HepG2 (cell line): Measurements from ENCODE around the gene PDLIM5. TPM values are rescaled to one million over a fixed set of nuclear protein-coding genes. Genes with fewer than 3 reads are reported as not detected.
A peak's percentile ranks its signal among the peaks of the same experiment; 100 is the strongest.

Experiments used
- ATAC-seq: fragments of 200-7000 bp; cut with Tn5 transposase; 3 replicates; pipeline ENCODE4 v1.9.1; 2020; ENCODE audit warnings: mild to moderate bottlenecking, moderate library complexity
- BruUV-seq: library from RNA; stranded (reverse); fragments of 400-500 nt; replicated peaks from 2 replicates; lab custom pipeline; 2021; lab: Mats Ljungman, UMichigan
- CTCF ChIA-PET: fragments of 300-600 bp; formaldehyde crosslinking; extraction: SDS; loops from one replicate; lab custom pipeline; 2021; ENCODE audit warnings: low total read pairs, inconsistent platforms, low intra/inter-chr PET ratio; lab: Yijun Ruan, JAX
- POLR2A ChIA-PET: fragments of 350-600 bp; sonication (Branson Sonifier 250); formaldehyde crosslinking; loops from one replicate; lab custom pipeline; 2020; ENCODE audit warnings: antibody characterized with exemption, inconsistent platforms; lab: Yijun Ruan, JAX
- DNase-seq: peaks from one replicate; pipeline ENCODE4 v3.0.0-alpha.2; 2015; ENCODE audit warnings: low spot score
- FAIRE-seq: peaks from 3 replicates; lab custom pipeline; 2011; peaks lifted over from hg19 to GRCh38; lab: Jason Lieb, UNC
- H2AFZ ChIP-seq: one replicate; pipeline ENCODE4 v1.6.1; 2011; ENCODE audit warnings: low read length, inconsistent platforms
- H3K27ac ChIP-seq: fragments of 300-600 bp; 3 replicates; pipeline ENCODE4 v1.8.0; 2011; ENCODE audit warnings: mixed run types, mild to moderate bottlenecking, mixed read lengths, low read length, inconsistent platforms; ENCODE audit not compliant: insufficient read depth; ENCODE audit errors: extremely low read length
- H3K27me3 ChIP-seq, 2 experiments: fragments of 200-600 bp in 1 of 2; 2 replicates in 1 of 2; 3 replicates in 1 of 2; pipeline versions ENCODE4 v1.6.0 to v1.8.0; 2011; ENCODE audit warnings: low read length in 2 of 2, mild to moderate bottlenecking in 2 of 2, moderate library complexity in 2 of 2, inconsistent platforms in 1 of 2; ENCODE audit not compliant: insufficient read depth in 2 of 2, control insufficient read depth in 1 of 2
- H3K36me3 ChIP-seq, 2 experiments: fragments of 200-600 bp in 1 of 2; replicated peaks in 1 of 2; 2 replicates in 1 of 2; 3 replicates in 1 of 2; pipeline versions ENCODE4 v1.5.1 to v1.8.0; 2011; ENCODE audit warnings: low read length in 2 of 2, inconsistent platforms in 1 of 2; ENCODE audit not compliant: insufficient read depth in 2 of 2, control insufficient read depth in 1 of 2
- H3K4me1 ChIP-seq: 2 replicates; pipeline ENCODE4 v1.5.1; 2012; ENCODE audit warnings: low read length, inconsistent platforms; ENCODE audit not compliant: insufficient read depth
- H3K4me2 ChIP-seq: 2 replicates; pipeline ENCODE4 v1.6.0; 2011; ENCODE audit warnings: low read depth, low read length, inconsistent platforms
- H3K4me3 ChIP-seq, 3 experiments: fragments of 200-600 bp in 1 of 3; sonication (generic), shearing (Covaris generic) in 1 of 3; replicated peaks in 1 of 3; 2 replicates each; pipeline ENCODE4 v1.5.1; 2011 to 2016; ENCODE audit warnings: low read length in 3 of 3, inconsistent platforms in 2 of 3, low read depth in 2 of 3, mild to moderate bottlenecking in 2 of 3, control low read depth in 1 of 3, mixed read lengths in 1 of 3; ENCODE audit not compliant: insufficient read depth in 1 of 3
- H3K79me2 ChIP-seq: one replicate; pipeline ENCODE4 v1.6.1; 2011; ENCODE audit warnings: low read length, inconsistent platforms; ENCODE audit not compliant: insufficient read depth
- H3K9ac ChIP-seq: 2 replicates; pipeline ENCODE4 v1.6.0; 2011; ENCODE audit warnings: mild to moderate bottlenecking, low read depth, low read length, inconsistent platforms; ENCODE audit not compliant: insufficient read depth
- H3K9me3 ChIP-seq: 2 replicates; pipeline ENCODE4 v1.5.1; 2012; ENCODE audit warnings: mild to moderate bottlenecking, low read length
- H4K20me1 ChIP-seq: 2 replicates; pipeline ENCODE4 v1.6.0; 2011; ENCODE audit warnings: inconsistent platforms, mild to moderate bottlenecking, low read length, moderate library complexity; ENCODE audit not compliant: insufficient read depth
- CEBPB ChIP-seq: IDR thresholded peaks from 2 replicates; pipeline ENCODE4 v1.6.1; 2011; ENCODE audit warnings: low read depth, low read length, improper control_type of control experiment, borderline replicate concordance
- CHD2 ChIP-seq: IDR thresholded peaks from 2 replicates; pipeline ENCODE4 v1.6.1; 2011; ENCODE audit warnings: low read depth, low read length, improper control_type of control experiment
- CREM ChIP-seq, 2 experiments: sonication (generic) in 1 of 2; formaldehyde crosslinking in 1 of 2; IDR thresholded peaks; 2 replicates each; pipeline versions ENCODE4 v1.4.0 to v1.6.1; 2016 to 2020; ENCODE audit warnings: antibody characterized with exemption in 1 of 2, mild to moderate bottlenecking in 1 of 2, missing genetic modification reagents in 1 of 2
- NCOA1 ChIP-seq: sonication (generic); formaldehyde crosslinking; IDR thresholded peaks from 2 replicates; pipeline ENCODE4 v1.9.0; 2021; ENCODE audit warnings: missing genetic modification reagents
- RARG ChIP-seq: sonication (generic); formaldehyde crosslinking; IDR thresholded peaks from 2 replicates; pipeline ENCODE4 v1.4.0; 2020; ENCODE audit warnings: low read depth, mild to moderate bottlenecking, missing genetic modification reagents
- SIN3A ChIP-seq: IDR thresholded peaks from 2 replicates; pipeline ENCODE4 v1.6.1; 2011; ENCODE audit warnings: low read depth, mild to moderate bottlenecking, control low read depth, low read length, borderline replicate concordance
- TEAD3 ChIP-seq: optimal IDR thresholded peaks from 2 replicates; pipeline ENCODE3; 2016; ENCODE audit warnings: borderline replicate concordance
- ZNF879 ChIP-seq: sonication (generic); formaldehyde crosslinking; IDR thresholded peaks from 2 replicates; pipeline ENCODE4 v1.8.1; 2023; ENCODE audit warnings: missing genetic modification reagents
- in situ Hi-C: cut with HindIII; loops from 2 replicates; pipeline ENCODE4 v1.10.0; 2017; ENCODE audit warnings: low pct_unique_long_range_greater_than_20kb; ENCODE audit not compliant: extremely low pct_ligation_motif_present
- intact Hi-C: fragments of 100-400 bp; cut with micrococcal nuclease; formaldehyde crosslinking; loops from one replicate; pipeline ENCODE4 v1.10.0; 2022; ENCODE audit not compliant: unreplicated experiment
- polyA plus RNA-seq, 8 experiments: library from polyadenylated mRNA; depleted of rRNA in 3 of 8; stranded (reverse) in 7 of 8; unstranded in 1 of 8; fragments of >200 nt; fragmentation: Illumina TruSeq in 4 of 8; extraction: Trizol in 4 of 8; gene quantifications; 2 replicates each; pipeline versions ENCODE4 v1.2.1 to v1.2.3, GENCODE V29; 2011 to 2016; ENCODE audit warnings: low read depth in 4 of 8, missing spikeins in 1 of 8, mixed read lengths in 1 of 8; ENCODE audit not compliant: insufficient read depth in 1 of 8
- total RNA-seq, 5 experiments: library from RNA; depleted of rRNA; stranded (reverse); fragments of >200 nt; fragmentation: Illumina TruSeq; extraction: Trizol; gene quantifications; 2 replicates each; pipeline ENCODE4 v1.2.3, GENCODE V29; 2016; ENCODE audit warnings: low read depth in 1 of 5
- TF ChIP-seq, protein P1 (sequence below): sonication (generic); formaldehyde crosslinking; IDR thresholded peaks from 2 replicates; pipeline ENCODE4 v1.5.0; 2020; ENCODE audit warnings: missing genetic modification reagents

PDLIM5 gene
- total and polyA plus RNA-seq, 2 of the 13 experiments (the other 11 are each of a cell fraction or from before 2014, with no cell fraction given) = 52.8 to 119 TPM

DNA sequence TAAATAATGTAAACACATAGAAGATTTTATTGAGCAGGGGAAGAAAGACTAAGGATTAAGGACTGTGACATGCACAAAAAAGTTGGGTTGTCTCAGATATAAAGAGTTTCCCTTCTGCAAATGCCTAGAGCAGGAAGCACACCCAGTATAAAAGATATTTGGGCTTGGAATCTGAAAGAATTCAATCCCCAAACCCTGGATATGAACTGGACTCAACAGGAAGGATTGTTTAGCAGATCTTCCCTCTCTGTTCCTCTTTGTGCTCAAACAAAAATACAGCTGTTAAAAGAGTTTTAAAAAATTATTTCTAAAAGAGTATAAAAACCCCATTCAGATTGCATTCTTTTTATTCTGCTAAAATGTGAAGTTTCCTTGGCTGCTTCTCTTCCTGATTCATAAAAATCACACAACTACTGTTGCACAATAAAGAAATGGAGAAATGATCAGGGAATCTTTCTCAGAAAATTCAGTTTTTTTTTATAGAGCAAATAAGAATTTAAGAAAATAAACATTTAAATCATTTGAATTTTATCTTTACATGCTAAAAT lies 71.4 kb downstream of the PDLIM5 start:
- TF ChIP-seq SIN3A (no peak), CHD2 (no peak), RARG (CRISPR knock-in tag) (no peak), ZNF879 (CRISPR knock-in tag) (no peak), CEBPB (0 out of 2 replicates have a peak, but pooled peaks have one; percentile 26), NCOA1 (no peak), CREM (IDR thresholded peaks at IDR 0.05) (no peak), CREM (CRISPR knock-in tag; IDR thresholded peaks at IDR 0.05) (no peak), TEAD3 (CRISPR knock-in tag) (no peak)
- TF ChIP-seq, protein P1, sequence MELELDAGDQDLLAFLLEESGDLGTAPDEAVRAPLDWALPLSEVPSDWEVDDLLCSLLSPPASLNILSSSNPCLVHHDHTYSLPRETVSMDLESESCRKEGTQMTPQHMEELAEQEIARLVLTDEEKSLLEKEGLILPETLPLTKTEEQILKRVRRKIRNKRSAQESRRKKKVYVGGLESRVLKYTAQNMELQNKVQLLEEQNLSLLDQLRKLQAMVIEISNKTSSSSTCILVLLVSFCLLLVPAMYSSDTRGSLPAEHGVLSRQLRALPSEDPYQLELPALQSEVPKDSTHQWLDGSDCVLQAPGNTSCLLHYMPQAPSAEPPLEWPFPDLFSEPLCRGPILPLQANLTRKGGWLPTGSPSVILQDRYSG = no peak
- H3K27me3 ChIP-seq = no peaks in the 10 kb centered on the region
- H3K27ac ChIP-seq = no peak overlapping the region
- FAIRE-seq = no peak
- peaks cover 6 to 14% of the 10 kb centered on the region in 2 experiments for H3K36me3 ChIP-seq
- H3K9me3 ChIP-seq = no peaks in the 10 kb centered on the region
- ChIA-PET POLR2A (no interaction called here), CTCF (no interaction called here)
- H3K9ac ChIP-seq = no peak overlapping the region
- H4K20me1 ChIP-seq = no peaks in the 10 kb centered on the region
- H3K4me2 ChIP-seq = no peak overlapping the region
- no peak overlapping the region for H2AFZ ChIP-seq
- peaks cover 18% of the 10 kb centered on the region for H3K79me2 ChIP-seq
- H3K4me3 ChIP-seq = no peak overlapping the region
- in situ Hi-C loops (no loop called here), intact Hi-C loops (no loop called here)
- no peak for ATAC-seq
- BruUV-seq = no TSS peak
- no peak for DNase-seq
- H3K4me1 ChIP-seq = peaks cover 16% of the 10 kb centered on the region; the same call in 1 of the 2 replicates
